ENCODE results near the gene NAA35.
"Not testable (repeated sequence)": the region's sequence is repeated elsewhere in the genome, so short reads cannot be mapped to it uniquely, and the experiment has no call there.

Gene NAA35

GRCh38 chr9:85974055-85974547, 33.2 kb downstream of the NAA35 start:
- not testable (repeated sequence) for DNase-seq; H3K27ac ChIP-seq (ENCODE audit: insufficient read depth, low read length, poor library complexity, severe bottlenecking); H3K27me3 ChIP-seq (replicated peaks; ENCODE audit: control insufficient read depth, insufficient read depth, low read length, poor library complexity, severe bottlenecking); H3K4me1 ChIP-seq (ENCODE audit: control insufficient read depth, insufficient read depth, low read length, poor library complexity, severe bottlenecking); H3K4me3 ChIP-seq (ENCODE audit: insufficient read depth, low read depth, low read length, poor library complexity, severe bottlenecking); H3K9me3 ChIP-seq (ENCODE audit: control insufficient read depth, low read length)
- H3K36me3 ChIP-seq (ENCODE audit: control insufficient read depth, insufficient read depth, low read length), result peaks cover 40% of the 10 kb centered on the region

- H3K9me3 ChIP-seq (ENCODE audit: control insufficient read depth, low read length), result no peaks in the 10 kb centered on the region
- no peaks in the 10 kb centered on the region for H3K27me3 ChIP-seq (replicated peaks; ENCODE audit: control insufficient read depth, insufficient read depth, low read length, poor library complexity, severe bottlenecking)
- H3K36me3 ChIP-seq (ENCODE audit: control insufficient read depth, insufficient read depth, low read length), result peaks cover 38% of the 10 kb centered on the region
- H3K4me1 ChIP-seq (ENCODE audit: control insufficient read depth, insufficient read depth, low read length, poor library complexity, severe bottlenecking), result no peaks in the 10 kb centered on the region
- H3K4me3 ChIP-seq (ENCODE audit: insufficient read depth, low read depth, low read length, poor library complexity, severe bottlenecking), result no peak overlapping the region
- no peak overlapping the region for H3K27ac ChIP-seq (ENCODE audit: insufficient read depth, low read length, poor library complexity, severe bottlenecking)
- DNase-seq, result no peak
Observed at GRCh38 chr9:85978496-85978895, 37.5 kb downstream of the NAA35 start.

GRCh38 chr9:85981369-85981768, 40.4 kb downstream of the NAA35 start:
- Histone ChIP-seq H3K27me3 (replicated peaks; ENCODE audit: control insufficient read depth, insufficient read depth, low read length, poor library complexity, severe bottlenecking) (no peaks in the 10 kb centered on the region), H3K4me1 (ENCODE audit: control insufficient read depth, insufficient read depth, low read length, poor library complexity, severe bottlenecking) (no peaks in the 10 kb centered on the region), H3K27ac (ENCODE audit: insufficient read depth, low read length, poor library complexity, severe bottlenecking) (no peak overlapping the region), H3K36me3 (ENCODE audit: control insufficient read depth, insufficient read depth, low read length) (peaks cover 32% of the 10 kb centered on the region), H3K9me3 (ENCODE audit: control insufficient read depth, low read length) (no peaks in the 10 kb centered on the region), H3K4me3 (ENCODE audit: insufficient read depth, low read depth, low read length, poor library complexity, severe bottlenecking) (no peak overlapping the region)
- no peak for DNase-seq

GRCh38 chr9:85984457-85984856, 43.5 kb downstream of the NAA35 start:
- Histone ChIP-seq H3K4me3 (ENCODE audit: insufficient read depth, low read depth, low read length, poor library complexity, severe bottlenecking) (no peak overlapping the region), H3K27me3 (replicated peaks; ENCODE audit: control insufficient read depth, insufficient read depth, low read length, poor library complexity, severe bottlenecking) (no peaks in the 10 kb centered on the region), H3K4me1 (ENCODE audit: control insufficient read depth, insufficient read depth, low read length, poor library complexity, severe bottlenecking) (no peaks in the 10 kb centered on the region), H3K9me3 (ENCODE audit: control insufficient read depth, low read length) (no peaks in the 10 kb centered on the region), H3K36me3 (ENCODE audit: control insufficient read depth, insufficient read depth, low read length) (peaks cover 11% of the 10 kb centered on the region), H3K27ac (ENCODE audit: insufficient read depth, low read length, poor library complexity, severe bottlenecking) (no peak overlapping the region)
- no peak for DNase-seq

GRCh38 chr9:85987236-85987635, 46.3 kb downstream of the NAA35 start:
- DNase-seq, result no peak
- H3K36me3 ChIP-seq (ENCODE audit: control insufficient read depth, insufficient read depth, low read length), result peaks cover 3% of the 10 kb centered on the region
- no peak overlapping the region for H3K4me3 ChIP-seq (ENCODE audit: insufficient read depth, low read depth, low read length, poor library complexity, severe bottlenecking)
- H3K9me3 ChIP-seq (ENCODE audit: control insufficient read depth, low read length), result no peaks in the 10 kb centered on the region
- H3K4me1 ChIP-seq (ENCODE audit: control insufficient read depth, insufficient read depth, low read length, poor library complexity, severe bottlenecking), result no peaks in the 10 kb centered on the region
- no peaks in the 10 kb centered on the region for H3K27me3 ChIP-seq (replicated peaks; ENCODE audit: control insufficient read depth, insufficient read depth, low read length, poor library complexity, severe bottlenecking)
- no peak overlapping the region for H3K27ac ChIP-seq (ENCODE audit: insufficient read depth, low read length, poor library complexity, severe bottlenecking)

- no peak for DNase-seq
- H3K27ac ChIP-seq (ENCODE audit: insufficient read depth, low read length, poor library complexity, severe bottlenecking), result no peak overlapping the region
- no peak overlapping the region for H3K4me3 ChIP-seq (ENCODE audit: insufficient read depth, low read depth, low read length, poor library complexity, severe bottlenecking)
- H3K27me3 ChIP-seq (replicated peaks; ENCODE audit: control insufficient read depth, insufficient read depth, low read length, poor library complexity, severe bottlenecking), result no peaks in the 10 kb centered on the region
- no peaks in the 10 kb centered on the region for H3K4me1 ChIP-seq (ENCODE audit: control insufficient read depth, insufficient read depth, low read length, poor library complexity, severe bottlenecking)
- peaks cover 11% of the 10 kb centered on the region for H3K36me3 ChIP-seq (ENCODE audit: control insufficient read depth, insufficient read depth, low read length)
- no peaks in the 10 kb centered on the region for H3K9me3 ChIP-seq (ENCODE audit: control insufficient read depth, low read length)
Observed at GRCh38 chr9:85994191-85994590, 53.2 kb downstream of the NAA35 start.

- Histone ChIP-seq H3K9me3 (ENCODE audit: control insufficient read depth, low read length) (no peaks in the 10 kb centered on the region), H3K4me1 (ENCODE audit: control insufficient read depth, insufficient read depth, low read length, poor library complexity, severe bottlenecking) (no peaks in the 10 kb centered on the region), H3K27me3 (replicated peaks; ENCODE audit: control insufficient read depth, insufficient read depth, low read length, poor library complexity, severe bottlenecking) (no peaks in the 10 kb centered on the region), H3K4me3 (ENCODE audit: insufficient read depth, low read depth, low read length, poor library complexity, severe bottlenecking) (no peak overlapping the region), H3K36me3 (ENCODE audit: control insufficient read depth, insufficient read depth, low read length) (peaks cover 11% of the 10 kb centered on the region), H3K27ac (ENCODE audit: insufficient read depth, low read length, poor library complexity, severe bottlenecking) (no peak overlapping the region)
- DNase-seq, result no peak
Observed at GRCh38 chr9:85995097-85995496, 54.2 kb downstream of the NAA35 start.

- Histone ChIP-seq H3K4me3 (ENCODE audit: insufficient read depth, low read depth, low read length, poor library complexity, severe bottlenecking) (no peak overlapping the region), H3K27me3 (replicated peaks; ENCODE audit: control insufficient read depth, insufficient read depth, low read length, poor library complexity, severe bottlenecking) (no peaks in the 10 kb centered on the region), H3K4me1 (ENCODE audit: control insufficient read depth, insufficient read depth, low read length, poor library complexity, severe bottlenecking) (no peaks in the 10 kb centered on the region), H3K27ac (ENCODE audit: insufficient read depth, low read length, poor library complexity, severe bottlenecking) (no peak overlapping the region), H3K9me3 (ENCODE audit: control insufficient read depth, low read length) (no peaks in the 10 kb centered on the region), H3K36me3 (ENCODE audit: control insufficient read depth, insufficient read depth, low read length) (peaks cover 10% of the 10 kb centered on the region)
- DNase-seq, result no peak
Observed at GRCh38 chr9:85995599-85995998, 54.7 kb downstream of the NAA35 start.

GRCh38 chr9:86005253-86005775, 64.4 kb downstream of the NAA35 start:
- no peaks in the 10 kb centered on the region for H3K4me1 ChIP-seq (ENCODE audit: control insufficient read depth, insufficient read depth, low read length, poor library complexity, severe bottlenecking)
- H3K27ac ChIP-seq (ENCODE audit: insufficient read depth, low read length, poor library complexity, severe bottlenecking), result no peak overlapping the region
- H3K9me3 ChIP-seq (ENCODE audit: control insufficient read depth, low read length), result no peaks in the 10 kb centered on the region
- H3K27me3 ChIP-seq (replicated peaks; ENCODE audit: control insufficient read depth, insufficient read depth, low read length, poor library complexity, severe bottlenecking), result no peaks in the 10 kb centered on the region
- no peak overlapping the region for H3K4me3 ChIP-seq (ENCODE audit: insufficient read depth, low read depth, low read length, poor library complexity, severe bottlenecking)
- DNase-seq, result no peak
- H3K36me3 ChIP-seq (ENCODE audit: control insufficient read depth, insufficient read depth, low read length), result peaks cover 32% of the 10 kb centered on the region

GRCh38 chr9:86009133-86009532, 68.2 kb downstream of the NAA35 start:
- Histone ChIP-seq H3K36me3 (ENCODE audit: control insufficient read depth, insufficient read depth, low read length) (peaks cover 30% of the 10 kb centered on the region), H3K9me3 (ENCODE audit: control insufficient read depth, low read length) (no peaks in the 10 kb centered on the region), H3K4me3 (ENCODE audit: insufficient read depth, low read depth, low read length, poor library complexity, severe bottlenecking) (no peak overlapping the region), H3K27ac (ENCODE audit: insufficient read depth, low read length, poor library complexity, severe bottlenecking) (no peak overlapping the region), H3K4me1 (ENCODE audit: control insufficient read depth, insufficient read depth, low read length, poor library complexity, severe bottlenecking) (no peaks in the 10 kb centered on the region), H3K27me3 (replicated peaks; ENCODE audit: control insufficient read depth, insufficient read depth, low read length, poor library complexity, severe bottlenecking) (no peaks in the 10 kb centered on the region)
- DNase-seq, result no peak
